Astrocyte (in vitro differentiated cells and primary cell): ENCODE data around the gene RDH16.

Source experiments
- EZH2 ChIP-seq: IDR thresholded peaks from 2 replicates; pipeline ENCODE4 v1.6.1; 2012; ENCODE audit warnings: mild to moderate bottlenecking, low read length, inconsistent platforms; ENCODE audit not compliant: insufficient read depth
- TF ChIP-seq, protein P1 (sequence below): IDR thresholded peaks from 2 replicates; pipeline ENCODE4 v1.5.1; 2011; ENCODE audit warnings: low read depth, mild to moderate bottlenecking, inconsistent platforms, low read length, moderate library complexity; ENCODE audit not compliant: insufficient read depth

DNA sequence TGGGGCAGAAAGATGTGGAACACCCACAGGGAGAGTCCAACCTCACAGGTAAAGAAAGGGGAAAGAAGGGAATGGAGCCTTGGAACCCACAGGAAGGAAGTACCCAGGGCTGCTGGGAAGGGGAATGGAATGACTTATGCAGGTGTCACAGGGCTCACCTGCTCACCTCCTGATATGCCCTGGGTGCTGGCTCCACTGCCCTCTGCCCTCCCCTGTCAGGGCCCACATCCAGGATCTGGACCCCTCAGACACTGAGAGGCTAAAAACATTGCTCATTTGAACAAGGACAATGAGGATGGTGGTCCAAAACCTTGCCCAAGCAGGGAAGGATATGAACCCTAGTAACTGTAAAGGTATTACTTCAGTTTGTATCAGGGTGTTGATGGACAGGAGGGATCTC, 29.6 kb upstream of the RDH16 start:
- TF ChIP-seq, protein P1, sequence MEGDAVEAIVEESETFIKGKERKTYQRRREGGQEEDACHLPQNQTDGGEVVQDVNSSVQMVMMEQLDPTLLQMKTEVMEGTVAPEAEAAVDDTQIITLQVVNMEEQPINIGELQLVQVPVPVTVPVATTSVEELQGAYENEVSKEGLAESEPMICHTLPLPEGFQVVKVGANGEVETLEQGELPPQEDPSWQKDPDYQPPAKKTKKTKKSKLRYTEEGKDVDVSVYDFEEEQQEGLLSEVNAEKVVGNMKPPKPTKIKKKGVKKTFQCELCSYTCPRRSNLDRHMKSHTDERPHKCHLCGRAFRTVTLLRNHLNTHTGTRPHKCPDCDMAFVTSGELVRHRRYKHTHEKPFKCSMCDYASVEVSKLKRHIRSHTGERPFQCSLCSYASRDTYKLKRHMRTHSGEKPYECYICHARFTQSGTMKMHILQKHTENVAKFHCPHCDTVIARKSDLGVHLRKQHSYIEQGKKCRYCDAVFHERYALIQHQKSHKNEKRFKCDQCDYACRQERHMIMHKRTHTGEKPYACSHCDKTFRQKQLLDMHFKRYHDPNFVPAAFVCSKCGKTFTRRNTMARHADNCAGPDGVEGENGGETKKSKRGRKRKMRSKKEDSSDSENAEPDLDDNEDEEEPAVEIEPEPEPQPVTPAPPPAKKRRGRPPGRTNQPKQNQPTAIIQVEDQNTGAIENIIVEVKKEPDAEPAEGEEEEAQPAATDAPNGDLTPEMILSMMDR = no peak
- TF ChIP-seq EZH2 = no peak
